Right kidney (tissue), 1 donor: Measurements from ENCODE around the gene NSMCE1.
A peak's percentile ranks its signal among the peaks of the same experiment; 100 is the strongest.

Experiments used
- DNase-seq: peaks from one replicate; pipeline ENCODE4 v3.0.0-alpha.2; 2016

The NSMCE1 gene

DNA sequence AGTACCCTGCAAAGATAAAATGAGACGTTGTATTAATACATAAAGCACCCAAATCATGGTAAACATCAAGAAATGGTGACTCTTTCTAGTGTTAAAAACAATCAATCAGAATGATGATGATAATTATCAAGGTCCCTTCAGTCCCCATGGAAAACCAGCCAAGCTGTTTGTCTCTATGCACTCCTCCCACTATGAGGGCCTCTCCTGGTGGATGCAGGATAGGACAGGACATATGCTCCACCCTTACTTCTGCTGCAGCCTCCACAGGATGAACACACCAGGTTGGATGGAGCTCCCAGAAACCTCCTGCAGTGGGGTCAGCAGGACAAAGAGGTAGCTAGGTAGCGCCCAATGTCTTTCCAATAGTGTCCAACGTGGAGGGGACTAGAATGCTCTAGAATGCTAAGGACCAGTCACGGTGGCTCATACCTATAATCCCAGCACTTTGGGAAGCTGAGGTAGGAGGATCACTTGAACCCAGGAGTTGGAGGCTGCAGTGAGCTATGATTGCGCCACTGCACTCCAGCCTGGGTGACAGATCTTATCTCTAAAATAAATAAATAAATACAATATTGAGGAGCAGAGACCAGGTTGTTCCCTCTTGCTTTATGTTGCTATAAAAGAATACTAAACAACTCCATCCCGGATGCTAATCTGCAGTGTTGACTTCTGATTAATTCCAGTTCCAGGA is 75.1 kb downstream of the NSMCE1 start:
- DNase-seq: no peak

GRCh38 chr16:27191352-27191924 is 77.1 kb downstream of the NSMCE1 start:
- DNase-seq: no peak

- DNase-seq: no peak
Measured at GRCh38 chr16:27190316-27190871, 78.2 kb downstream of the NSMCE1 start.

DNA sequence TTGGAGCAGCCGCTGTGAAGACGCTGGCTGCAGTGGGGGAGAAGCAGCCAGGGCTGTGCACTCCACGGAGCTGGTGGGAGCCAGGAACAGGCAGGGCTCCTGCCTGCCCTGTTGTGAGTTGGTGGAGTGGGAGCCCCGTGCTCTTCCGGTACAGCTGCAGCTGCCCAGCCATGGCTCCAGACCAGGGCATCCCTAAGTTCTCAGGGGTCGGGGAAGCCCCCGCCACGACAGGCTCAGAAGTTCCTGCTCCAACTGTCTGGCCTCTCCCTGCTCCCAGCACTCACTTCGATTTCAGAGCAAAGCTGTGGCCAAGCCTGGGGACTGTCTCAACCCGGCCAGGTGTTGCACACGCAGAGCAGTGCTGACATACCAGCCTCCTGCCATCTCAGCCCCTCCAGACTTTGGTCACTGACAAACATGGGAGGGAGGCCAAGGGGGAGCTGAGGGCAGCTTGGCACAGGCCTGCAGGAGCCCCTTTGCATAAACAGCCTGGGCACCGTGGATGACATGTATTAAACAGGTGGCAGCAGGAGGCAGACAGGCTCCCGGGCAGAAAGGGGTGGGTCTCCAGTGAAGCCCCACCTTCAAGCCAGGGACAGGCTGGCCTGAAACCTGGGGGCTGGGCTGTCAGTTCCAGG is 79.1 kb downstream of the NSMCE1 start:
- peak; percentile 25 for DNase-seq

DNA sequence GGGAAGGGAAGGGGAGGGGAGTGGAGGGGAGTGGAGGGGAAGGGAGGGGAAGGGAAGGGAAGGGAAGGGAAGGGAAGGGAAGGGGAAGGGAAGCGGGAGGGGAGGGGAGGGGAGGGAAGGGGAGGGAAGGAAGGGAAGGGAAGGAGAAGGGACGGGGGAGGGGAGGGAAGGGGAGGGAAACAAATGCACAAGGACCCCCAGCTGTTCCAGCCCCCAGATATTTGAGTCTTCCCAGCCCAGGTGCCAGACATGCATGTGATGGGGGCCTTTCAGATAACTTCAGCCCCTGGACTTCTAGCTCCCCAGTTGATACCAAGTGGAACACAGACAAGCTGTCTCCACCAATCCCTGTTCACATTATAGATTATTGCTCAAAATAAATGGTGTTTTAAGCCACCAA is 79.9 kb downstream of the NSMCE1 start:
- no peak for DNase-seq

- DNase-seq: no peak
Measured at GRCh38 chr16:27185776-27186130, 82.8 kb downstream of the NSMCE1 start.

- no peak for DNase-seq
Measured at GRCh38 chr16:27182906-27183405, 85.6 kb downstream of the NSMCE1 start.

DNA sequence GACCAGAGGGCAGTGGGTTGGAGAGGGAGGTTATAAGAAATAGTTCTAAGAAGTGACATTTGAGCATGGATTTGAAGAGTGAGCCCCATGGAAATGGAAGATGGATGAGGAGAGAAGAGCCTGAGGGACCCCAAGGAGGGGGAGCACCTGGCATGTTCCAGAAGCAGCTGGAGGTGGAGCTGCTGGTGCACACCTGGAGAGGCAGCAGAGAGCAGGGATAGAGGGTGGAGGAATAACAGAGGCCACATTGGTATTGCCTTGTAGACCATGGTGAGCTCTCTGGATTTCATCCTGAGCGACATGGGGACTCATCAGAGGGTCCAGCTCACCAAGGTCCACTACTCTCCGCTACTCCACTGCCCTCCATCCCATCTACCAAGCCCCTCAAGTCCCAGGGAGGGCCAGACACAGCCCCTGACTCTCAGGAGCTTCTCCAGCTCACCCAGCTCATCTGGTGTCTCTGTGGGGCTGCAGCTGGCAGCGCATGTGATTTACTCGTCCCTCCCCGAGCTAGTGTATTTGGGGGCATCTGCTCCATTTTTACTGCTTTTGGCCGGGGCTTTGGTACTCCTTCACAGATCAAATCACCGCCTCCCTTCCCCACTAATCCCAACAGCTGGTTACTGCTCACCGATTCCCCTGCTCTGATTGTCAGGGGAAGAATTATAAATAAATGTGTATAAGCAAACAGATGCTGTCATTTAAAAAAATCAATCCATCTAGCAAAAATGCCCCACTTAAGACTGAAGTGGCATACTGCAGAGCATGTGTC is 87.4 kb downstream of the NSMCE1 start:
- no peak for DNase-seq

DNA sequence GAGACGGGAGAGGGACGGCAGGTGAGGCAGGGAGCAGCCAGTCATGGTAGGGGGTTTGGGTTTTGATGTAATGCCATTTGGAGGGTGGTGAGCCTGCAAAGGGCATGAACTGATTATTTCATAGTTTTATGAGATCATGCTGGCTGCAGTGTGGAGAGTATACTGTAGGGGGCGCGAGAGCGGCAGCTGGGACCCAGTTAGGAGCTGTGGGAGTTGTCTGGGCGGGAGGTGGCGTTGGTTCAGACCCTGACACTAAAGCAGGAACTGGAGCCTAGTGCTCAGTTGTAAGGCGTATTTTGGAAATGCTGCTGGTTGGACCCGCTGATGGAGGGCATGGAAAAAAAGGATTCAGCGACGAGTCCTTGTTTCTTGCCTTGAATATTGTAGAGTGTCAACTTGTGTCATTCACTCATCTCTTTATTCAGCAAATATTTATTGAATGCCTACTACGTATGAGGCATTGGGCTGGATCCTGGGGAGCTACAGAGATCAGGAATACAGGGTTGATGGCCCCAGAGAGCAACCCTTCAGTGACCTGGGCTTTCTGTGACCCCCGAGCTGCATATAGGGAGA is 89.0 kb downstream of the NSMCE1 start:
- DNase-seq: peak; percentile 17

- no peak for DNase-seq
Measured at GRCh38 chr16:27177031-27177774, 91.4 kb downstream of the NSMCE1 start.

DNA sequence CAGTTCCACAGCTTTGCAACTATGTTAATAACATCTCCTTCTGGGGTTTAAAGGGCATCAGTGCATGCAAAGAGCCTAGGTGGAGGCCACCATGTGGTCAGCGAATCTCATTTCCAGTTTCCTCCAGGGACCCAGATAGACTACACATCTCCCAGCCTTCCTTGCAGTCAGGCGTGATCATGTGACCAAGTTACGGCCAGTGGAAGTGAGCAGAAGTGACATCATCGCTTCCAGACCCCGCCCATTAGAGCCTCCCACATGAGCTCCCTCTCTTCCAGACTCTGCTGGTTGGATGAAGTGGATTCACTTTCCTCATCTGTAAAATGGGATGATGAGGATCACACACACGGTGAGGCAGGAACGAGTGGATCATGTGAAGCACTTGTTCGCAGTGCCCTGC is 92.7 kb downstream of the NSMCE1 start:
- no peak for DNase-seq
